ENCODE measurements around the gene RNF26. TPM values are rescaled to one million over a fixed set of nuclear protein-coding genes. Genes with fewer than 3 reads are reported as not detected.

RNF26 gene
- total and polyA plus RNA-seq, 12 donors: 5.2 to 28.0 (median 12.7) TPM

- WGBS, 4 donors: 64 to 81% (median 75%) methylated on average over 2 of the region's 2 CpGs
- no peaks in the 10 kb centered on the region for H3K36me3 ChIP-seq (replicated peaks in 1 of 2)
- no peak for TF ChIP-seq CTCF (IDR thresholded peaks at IDR 0.05)
- TF ChIP-seq POLR2A (IDR thresholded peaks at IDR 0.05): no peak
- DNase-seq: no peak
- H3K4me3 ChIP-seq: no peak overlapping the region
- H3K9me3 ChIP-seq (replicated peaks in 1 of 3): no peaks in the 10 kb centered on the region
- no peaks in the 10 kb centered on the region for H3K27me3 ChIP-seq
- H3K4me1 ChIP-seq (replicated peaks in 1 of 2): peaks cover 6 to 14% of the 10 kb centered on the region in 2 donors
- intact Hi-C loops (cut with DNase I): loop anchor here in 1 of 2 donors (10.0 kb wide), 1 partner anchor 90 kb away; no protein-coding TSS in a partner anchor
- no peak overlapping the region for H3K27ac ChIP-seq
Observed at GRCh38 chr11:119384332-119384731, 50.0 kb downstream of the RNF26 start.

Small RNA genes within 50 kb of the gene (microRNA-seq; reads per million reads assigned to microRNA genes)
- gene MIR6756: 0 to 0.45 (median 0) reads per million in 3 donors

Small RNA genes within 50 kb of the gene (small RNA-seq; reads per million reads assigned to genes)
- 0 reads per million in 2 donors for gene RF01225
- gene RNU6-262P: 0 reads per million in 2 donors

Other genes starting within 250 kb of the RNF26 start
- gene HMBS, start 249.6 kb upstream of the RNF26 start, total RNA-seq: 10 to 100 TPM; 10.9 to 37.2 (median 28.6) TPM
- gene HMBS, start 249.6 kb upstream of the RNF26 start, polyA plus RNA-seq: 10 to 100 TPM; 30.1 to 33.4 (median 31.3) TPM
- gene DPAGT1, start 232.7 kb upstream of the RNF26 start, total RNA-seq: 10 to 100 TPM; 34.3 to 65.5 (median 53.1) TPM
- gene DPAGT1, start 232.7 kb upstream of the RNF26 start, polyA plus RNA-seq: 10 to 100 TPM; 26.8 to 73.9 (median 33.5) TPM
- 10 to 100 TPM in 6 of 9 donors, 1 to 10 TPM in 3; 4.5 to 14.2 (median 11.5) TPM for gene C2CD2L, start 227.2 kb upstream of the RNF26 start, total RNA-seq
- gene C2CD2L, start 227.2 kb upstream of the RNF26 start, polyA plus RNA-seq: 10 to 100 TPM in 2 of 3 donors, 1 to 10 TPM in 1; 8.1 to 15.8 (median 10.8) TPM
- gene HINFP, start 212.9 kb upstream of the RNF26 start, total RNA-seq: 10 to 100 TPM in 8 of 9 donors, 1 to 10 TPM in 1; 7.4 to 39.1 (median 21.4) TPM
- 10 to 100 TPM; 15.3 to 33.6 (median 24.0) TPM for gene HINFP, start 212.9 kb upstream of the RNF26 start, polyA plus RNA-seq
- gene ABCG4, start 185.5 kb upstream of the RNF26 start, total RNA-seq: under 1 TPM in 8 of 9 donors, not detected in 1; 0.08 to 0.60 (median 0.27) TPM
- 1 to 10 TPM in 1 of 3 donors, under 1 TPM in 2; 0.20 to 1.1 (median 0.48) TPM for gene ABCG4, start 185.5 kb upstream of the RNF26 start, polyA plus RNA-seq
- 10 to 100 TPM; 10.1 to 32.7 (median 29.7) TPM for gene NLRX1, start 165.8 kb upstream of the RNF26 start, total RNA-seq
- 10 to 100 TPM in 1 of 3 donors, 1 to 10 TPM in 2; 5.5 to 10.1 (median 7.4) TPM for gene NLRX1, start 165.8 kb upstream of the RNF26 start, polyA plus RNA-seq
- under 1 TPM in 1 of 9 donors, not detected in 8; 0.14 TPM for gene NHERF4, start 149.1 kb upstream of the RNF26 start, total RNA-seq
- under 1 TPM in 2 of 3 donors, not detected in 1; 0.17 to 0.24 TPM for gene NHERF4, start 149.1 kb upstream of the RNF26 start, polyA plus RNA-seq
- gene CBL, start 128.2 kb upstream of the RNF26 start, total RNA-seq: 10 to 100 TPM in 7 of 9 donors, 1 to 10 TPM in 2; 5.3 to 21.9 (median 13.8) TPM
- gene CBL, start 128.2 kb upstream of the RNF26 start, polyA plus RNA-seq: 10 to 100 TPM in 1 of 3 donors, 1 to 10 TPM in 2; 4.9 to 13.4 (median 6.2) TPM
- 100 to 1,000 TPM in 1 of 9 donors, 10 to 100 TPM in 8; 12.1 to 143 (median 33.7) TPM for gene MCAM, start 17.4 kb upstream of the RNF26 start, total RNA-seq
- gene MCAM, start 17.4 kb upstream of the RNF26 start, polyA plus RNA-seq: 10 to 100 TPM; 17.2 to 48.5 (median 30.5) TPM
- 10 to 100 TPM in 8 of 9 donors, 1 to 10 TPM in 1; 8.2 to 46.9 (median 21.0) TPM for gene C1QTNF5, start 6.4 kb downstream of the RNF26 start, total RNA-seq
- gene C1QTNF5, start 6.4 kb downstream of the RNF26 start, polyA plus RNA-seq: 10 to 100 TPM in 2 of 3 donors, 1 to 10 TPM in 1; 1.8 to 25.9 (median 20.3) TPM
- under 1 TPM in 1 of 9 donors, not detected in 8; under 0.01 TPM for gene MFRP, start 12.2 kb downstream of the RNF26 start, total RNA-seq
- not detected for gene MFRP, start 12.2 kb downstream of the RNF26 start, polyA plus RNA-seq
- gene USP2, start 47.2 kb downstream of the RNF26 start, total RNA-seq: 10 to 100 TPM in 4 of 9 donors, 1 to 10 TPM in 5; 1.8 to 28.7 (median 9.6) TPM
- gene USP2, start 47.2 kb downstream of the RNF26 start, polyA plus RNA-seq: 10 to 100 TPM in 1 of 3 donors, 1 to 10 TPM in 2; 4.6 to 11.8 (median 9.1) TPM
- 10 to 100 TPM in 6 of 9 donors, 1 to 10 TPM in 3; 4.5 to 38.7 (median 17.2) TPM for gene THY1, start 88.6 kb downstream of the RNF26 start, total RNA-seq
- gene THY1, start 88.6 kb downstream of the RNF26 start, polyA plus RNA-seq: 10 to 100 TPM; 14.4 to 35.0 (median 26.2) TPM